Measurements from ENCODE around the gene MAB21L4. TPM values are rescaled to one million over a fixed set of nuclear protein-coding genes. Genes with fewer than 3 reads are reported as not detected.

The MAB21L4 gene
- total RNA-seq, 2 experiments from 2014 or later: not detected

GRCh38 chr2:240904216-240905175 is 8.5 kb upstream of the MAB21L4 start:
- no peak for ATAC-seq
- no peak for TF ChIP-seq CTCF (IDR thresholded peaks at IDR 0.05)
- intact Hi-C loops (cut with micrococcal nuclease): no loop called here
- ChIA-PET CTCF (no interaction called here), POLR2A (no interaction called here)
- Mint-ChIP-seq H3K4me3 (no peak overlapping the region), H3K36me3 (ENCODE audit: low read depth) (no peaks in the 10 kb centered on the region), H3K9me3 (no peaks in the 10 kb centered on the region), H3K4me1 (ENCODE audit: low read depth) (no peaks in the 10 kb centered on the region), H3K27ac (no peak overlapping the region), H3K27me3 (no peaks in the 10 kb centered on the region)
- DNase-seq: no peak

- CTCF ChIA-PET: interaction anchor here (1.0 kb wide), 1 partner anchor 11 kb away, joined by 4 read pairs; no protein-coding TSS in a partner anchor
- Mint-ChIP-seq H3K27me3 (no peaks in the 10 kb centered on the region), H3K4me3 (no peak overlapping the region), H3K27ac (no peak overlapping the region), H3K36me3 (ENCODE audit: low read depth) (no peaks in the 10 kb centered on the region), H3K9me3 (no peaks in the 10 kb centered on the region), H3K4me1 (ENCODE audit: low read depth) (no peaks in the 10 kb centered on the region)
- intact Hi-C loops (cut with micrococcal nuclease): no loop called here
- DNase-seq (no peak), ATAC-seq (no peak)
- no peak for TF ChIP-seq CTCF (IDR thresholded peaks at IDR 0.05)
- POLR2A ChIA-PET: no interaction called here
Observed at GRCh38 chr2:240903191-240904060, 7.5 kb upstream of the MAB21L4 start.

GRCh38 chr2:240902615-240903041 is 6.7 kb upstream of the MAB21L4 start:
- CTCF ChIA-PET: interaction anchor here (1.0 kb wide), 1 partner anchor 12 kb away, joined by 4 read pairs; no protein-coding TSS in a partner anchor
- H3K4me1 Mint-ChIP-seq (ENCODE audit: low read depth): no peaks in the 10 kb centered on the region

GRCh38 chr2:240901986-240902614 is 6.1 kb upstream of the MAB21L4 start:
- no peak for TF ChIP-seq CTCF (IDR thresholded peaks at IDR 0.05)
- H3K9me3 Mint-ChIP-seq: no peaks in the 10 kb centered on the region
- no peak for DNase-seq
- ATAC-seq: no peak
- ChIA-PET CTCF (interaction anchor here (1.0 kb wide), 1 partner anchor 12 kb away, joined by 4 read pairs; no protein-coding TSS in a partner anchor), POLR2A (no interaction called here)
- intact Hi-C loops (cut with micrococcal nuclease): no loop called here
- no peaks in the 10 kb centered on the region for H3K36me3 Mint-ChIP-seq (ENCODE audit: low read depth)
- no peaks in the 10 kb centered on the region for H3K4me1 Mint-ChIP-seq (ENCODE audit: low read depth)
- no peak overlapping the region for H3K27ac Mint-ChIP-seq
- H3K4me3 Mint-ChIP-seq: no peak overlapping the region
- H3K27me3 Mint-ChIP-seq: no peaks in the 10 kb centered on the region

More at GRCh38 chr2:240902615-240903041, 6.7 kb upstream of the MAB21L4 start:
- H3K36me3 Mint-ChIP-seq (ENCODE audit: low read depth): no peaks in the 10 kb centered on the region
- POLR2A ChIA-PET: no interaction called here
- intact Hi-C loops (cut with micrococcal nuclease): no loop called here
- DNase-seq: no peak
- H3K4me3 Mint-ChIP-seq: no peak overlapping the region
- TF ChIP-seq CTCF (IDR thresholded peaks at IDR 0.05): no peak
- H3K27me3 Mint-ChIP-seq: no peaks in the 10 kb centered on the region
- H3K27ac Mint-ChIP-seq: no peak overlapping the region
- ATAC-seq: no peak
- H3K9me3 Mint-ChIP-seq: no peaks in the 10 kb centered on the region
